A673 (cell line): ENCODE measurements around the gene DAPK1. TPM values are rescaled to one million over a fixed set of nuclear protein-coding genes. Genes with fewer than 3 reads are reported as not detected.

Experiments
- BruUV-seq: library from RNA; stranded (reverse); fragments of 400-500 nt; replicated peaks from 2 replicates; lab custom pipeline; 2021; lab: Mats Ljungman, UMichigan
- CTCF ChIA-PET: fragments of 300-600 bp; sonication (Branson Sonifier 250); formaldehyde crosslinking; loops from one replicate; lab custom pipeline; 2022; ENCODE audit warnings: antibody characterized with exemption; lab: Charles Lee
- POLR2A ChIA-PET: fragments of 300-600 bp; sonication (Branson Sonifier 250); formaldehyde crosslinking; loops from one replicate; lab custom pipeline; 2022; ENCODE audit warnings: antibody characterized with exemption; ENCODE audit not compliant: low non-redundant PET; lab: Charles Lee
- DNase-seq: peaks from one replicate; pipeline ENCODE4 v3.0.0-alpha.2; 2015; ENCODE audit warnings: low spot score
- H3K27ac ChIP-seq: fragments of 200-600 bp; sonication (generic); 2 replicates; pipeline ENCODE4 v1.5.1; 2016; ENCODE audit warnings: mixed run types, low read depth, mild to moderate bottlenecking, mixed read lengths, antibody characterized with exemption, low read length; ENCODE audit not compliant: poor library complexity, severe bottlenecking
- H3K27me3 ChIP-seq: fragments of 200-600 bp; sonication (generic); replicated peaks from 2 replicates; pipeline ENCODE4 v1.6.1; 2017; ENCODE audit warnings: mixed run types, low read depth, mild to moderate bottlenecking, mixed read lengths, antibody characterized with exemption, low read length; ENCODE audit not compliant: insufficient read depth, poor library complexity
- H3K36me3 ChIP-seq: fragments of 200-600 bp; sonication (generic); 2 replicates; pipeline ENCODE4 v1.6.1; 2016; ENCODE audit warnings: mixed run types, mild to moderate bottlenecking, mixed read lengths, antibody characterized with exemption, low read length; ENCODE audit not compliant: insufficient read depth, poor library complexity, severe bottlenecking
- H3K4me1 ChIP-seq: fragments of 200-600 bp; sonication (generic); 2 replicates; pipeline ENCODE4 v1.6.1; 2017; ENCODE audit warnings: mixed run types, mild to moderate bottlenecking, mixed read lengths, antibody characterized with exemption, low read length; ENCODE audit not compliant: insufficient read depth, poor library complexity, severe bottlenecking
- H3K4me3 ChIP-seq: fragments of 200-600 bp; sonication (generic); 2 replicates; pipeline ENCODE4 v1.5.1; 2016; ENCODE audit warnings: low read depth, mixed run types, mild to moderate bottlenecking, mixed read lengths, low read length; ENCODE audit not compliant: poor library complexity, severe bottlenecking
- H3K9me3 ChIP-seq: fragments of 200-600 bp; sonication (generic); 2 replicates; pipeline ENCODE4 v1.6.1; 2016; ENCODE audit warnings: mixed run types, low read depth, mild to moderate bottlenecking, mixed read lengths, antibody characterized with exemption, low read length; ENCODE audit not compliant: poor library complexity, severe bottlenecking
- CTCF ChIP-seq: fragments of 300-800, 200-600 bp; sonication (generic); conservative IDR thresholded peaks from 2 replicates; pipeline ENCODE4 v1.5.1; 2017; ENCODE audit warnings: low read depth, mild to moderate bottlenecking, antibody characterized with exemption, low read length, moderate library complexity, mixed read lengths
- EZH2 ChIP-seq: fragments of 200-600 bp; sonication (generic); IDR thresholded peaks from 2 replicates; pipeline ENCODE4 v1.6.1; 2017; ENCODE audit warnings: borderline replicate concordance, low read depth, mild to moderate bottlenecking, mixed read lengths, antibody characterized with exemption, low read length; ENCODE audit not compliant: poor library complexity, severe bottlenecking
- intact Hi-C: fragments of 100-400 bp; cut with micrococcal nuclease; formaldehyde crosslinking; loops from one replicate; pipeline ENCODE4 v1.10.0; 2022; ENCODE audit not compliant: unreplicated experiment
- total RNA-seq: library from RNA; stranded (reverse); gene quantifications from 2 replicates; pipeline ENCODE4 v1.2.3, GENCODE V29; 2021

The DAPK1 gene
- total RNA-seq, 1 experiment from 2014 or later: 380 TPM

DNA sequence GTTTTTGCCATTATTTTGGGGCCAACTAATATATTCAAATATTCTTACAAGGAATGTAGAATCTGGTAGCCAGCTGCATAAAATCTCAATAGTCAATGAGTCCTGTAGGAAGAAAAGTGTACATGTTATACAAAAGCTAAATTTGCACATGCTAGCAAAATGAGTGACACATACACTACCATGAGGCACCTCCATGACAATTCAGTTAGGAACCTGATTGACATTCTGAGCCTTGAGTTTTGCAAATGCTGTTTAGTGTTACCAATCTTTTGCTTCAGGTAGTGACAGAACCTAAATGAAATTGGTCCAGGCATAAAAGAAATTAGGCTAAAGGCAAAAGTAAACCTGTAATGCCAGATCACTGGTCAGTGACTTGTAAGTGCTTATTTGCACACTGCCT, 6.8 kb upstream of the DAPK1 start:
- intact Hi-C loops: no loop called here
- Histone ChIP-seq H3K36me3 (no peaks in the 10 kb centered on the region), H3K4me1 (peaks cover 69% of the 10 kb centered on the region), H3K9me3 (no peaks in the 10 kb centered on the region), H3K27me3 (no peaks in the 10 kb centered on the region), H3K4me3 (no peak overlapping the region), H3K27ac (peak overlapping the region; percentile 91)
- TF ChIP-seq CTCF: no peak
- TF ChIP-seq EZH2: no peak
- CTCF ChIA-PET: no interaction called here
- POLR2A ChIA-PET: interaction anchor here (0.6 kb wide), 1 partner anchor 10 kb away, joined by 3 read pairs; no protein-coding TSS in a partner anchor
- BruUV-seq: TSS peak; percentile 75
- no peak for DNase-seq

GRCh38 chr9:87491523-87491922, 6.1 kb upstream of the DAPK1 start:
- intact Hi-C loops: no loop called here
- ChIA-PET POLR2A (interaction anchor here (0.6 kb wide), 1 partner anchor 9 kb away, joined by 3 read pairs; no protein-coding TSS in a partner anchor), CTCF (interaction anchor here (1.0 kb wide), 1 partner anchor 9 kb away, joined by 6 read pairs; no protein-coding TSS in a partner anchor)
- H3K4me3 ChIP-seq: no peak overlapping the region
- no peaks in the 10 kb centered on the region for H3K27me3 ChIP-seq
- peak; percentile 96 for DNase-seq
- TF ChIP-seq EZH2: no peak
- no peak for TF ChIP-seq CTCF
- peaks cover 75% of the 10 kb centered on the region for H3K4me1 ChIP-seq
- BruUV-seq: no TSS peak
- H3K36me3 ChIP-seq: no peaks in the 10 kb centered on the region
- H3K9me3 ChIP-seq: no peaks in the 10 kb centered on the region
- peak overlapping the region; percentile 91 for H3K27ac ChIP-seq

DNA sequence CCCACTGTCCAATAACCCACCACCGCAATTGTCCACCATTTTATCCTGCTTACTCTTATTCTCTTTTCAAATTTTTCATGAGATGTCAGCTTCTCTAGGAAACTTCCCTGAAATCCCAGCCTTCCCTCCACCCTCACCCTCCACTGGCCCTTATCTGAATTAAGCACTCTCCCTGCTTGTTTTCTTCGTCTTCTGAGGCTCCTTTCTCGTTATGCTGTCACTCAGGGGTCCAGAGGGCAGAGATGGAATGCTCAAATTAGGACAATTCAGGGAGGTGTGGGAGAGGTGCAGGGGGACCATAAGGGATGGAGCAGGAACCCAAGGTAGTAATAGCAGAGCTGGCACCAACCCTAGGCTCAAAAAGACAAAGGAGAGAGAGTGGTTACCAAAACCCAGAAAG, 5.0 kb upstream of the DAPK1 start:
- H3K4me1 ChIP-seq: peaks cover 77% of the 10 kb centered on the region
- H3K27me3 ChIP-seq: no peaks in the 10 kb centered on the region
- intact Hi-C loops: no loop called here
- BruUV-seq: no TSS peak
- CTCF ChIA-PET: no interaction called here
- H3K4me3 ChIP-seq: no peak overlapping the region
- H3K9me3 ChIP-seq: no peaks in the 10 kb centered on the region
- H3K27ac ChIP-seq: peak overlapping the region; percentile 91
- no peaks in the 10 kb centered on the region for H3K36me3 ChIP-seq
- POLR2A ChIA-PET: no interaction called here
- TF ChIP-seq EZH2 (no peak), CTCF (no peak)
- DNase-seq: no peak
